Measurements from ENCODE around the gene NOP56.
"Not testable (repeated sequence)": the region's sequence is repeated elsewhere in the genome, so short reads cannot be mapped to it uniquely, and the experiment has no call there.

NOP56 gene

DNA sequence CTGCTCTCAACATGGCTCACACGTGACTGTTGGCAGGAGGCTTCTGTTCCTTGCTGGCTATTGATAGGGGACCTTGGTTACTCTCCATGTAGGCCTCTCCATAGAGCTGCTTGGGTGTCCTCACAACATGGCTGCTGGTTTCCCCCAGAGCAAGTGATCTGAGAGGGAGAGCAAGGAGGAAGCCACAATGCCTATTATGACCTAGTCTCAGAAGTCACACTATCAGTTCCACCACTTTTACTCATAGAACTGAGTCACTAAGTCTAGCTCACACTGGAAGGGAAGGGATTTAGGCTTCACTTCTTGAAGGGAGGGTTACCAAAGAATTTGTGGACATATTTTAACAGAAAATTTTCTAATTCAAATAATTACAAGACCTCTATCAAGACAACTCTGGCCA, 8.7 kb upstream of the NOP56 start:
- no peak for DNase-seq (ENCODE audit: low read depth in 2 of 2)

DNA sequence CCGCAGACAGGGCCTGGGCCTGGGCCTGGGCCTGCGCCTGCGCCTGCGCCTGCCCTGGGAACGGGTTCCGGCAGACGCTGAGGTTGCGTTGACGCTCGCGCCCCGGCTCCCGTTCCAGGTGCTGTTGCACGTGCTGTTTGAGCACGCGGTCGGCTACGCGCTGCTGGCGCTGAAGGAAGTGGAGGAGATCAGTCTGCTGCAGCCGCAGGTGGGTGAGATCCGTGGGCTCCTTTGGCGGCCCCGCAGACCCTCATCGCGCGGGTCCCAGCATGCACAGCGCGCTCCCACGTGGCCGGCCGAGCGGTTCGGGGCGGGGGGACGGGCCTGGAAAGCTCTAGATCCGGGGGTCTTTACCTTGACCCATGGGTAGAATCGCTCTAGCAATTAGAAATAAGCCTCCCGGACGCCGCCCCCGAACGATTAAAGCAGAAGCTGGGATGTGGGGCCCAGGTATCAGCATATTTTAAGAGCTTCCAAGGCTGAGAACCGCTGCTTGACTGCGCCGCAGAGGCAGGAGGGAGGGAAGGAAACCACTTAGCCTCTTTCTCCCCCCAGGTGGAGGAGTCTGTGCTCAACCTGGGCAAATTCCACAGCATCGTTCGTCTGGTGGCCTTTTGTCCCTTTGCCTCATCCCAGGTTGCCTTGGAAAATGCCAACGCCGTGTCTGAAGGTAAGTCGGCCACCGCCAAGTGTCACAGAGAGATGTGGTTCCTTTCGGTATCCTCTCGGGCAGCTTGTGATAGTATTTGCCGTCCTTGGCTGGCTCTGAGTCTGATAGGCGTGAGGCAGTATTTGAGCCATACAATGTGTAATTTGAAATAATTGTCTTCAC, 508 bp downstream of the NOP56 start:
- DNase-seq (ENCODE audit: low read depth in 2 of 2): peak in 1 of 2 donors; percentile 29

DNA sequence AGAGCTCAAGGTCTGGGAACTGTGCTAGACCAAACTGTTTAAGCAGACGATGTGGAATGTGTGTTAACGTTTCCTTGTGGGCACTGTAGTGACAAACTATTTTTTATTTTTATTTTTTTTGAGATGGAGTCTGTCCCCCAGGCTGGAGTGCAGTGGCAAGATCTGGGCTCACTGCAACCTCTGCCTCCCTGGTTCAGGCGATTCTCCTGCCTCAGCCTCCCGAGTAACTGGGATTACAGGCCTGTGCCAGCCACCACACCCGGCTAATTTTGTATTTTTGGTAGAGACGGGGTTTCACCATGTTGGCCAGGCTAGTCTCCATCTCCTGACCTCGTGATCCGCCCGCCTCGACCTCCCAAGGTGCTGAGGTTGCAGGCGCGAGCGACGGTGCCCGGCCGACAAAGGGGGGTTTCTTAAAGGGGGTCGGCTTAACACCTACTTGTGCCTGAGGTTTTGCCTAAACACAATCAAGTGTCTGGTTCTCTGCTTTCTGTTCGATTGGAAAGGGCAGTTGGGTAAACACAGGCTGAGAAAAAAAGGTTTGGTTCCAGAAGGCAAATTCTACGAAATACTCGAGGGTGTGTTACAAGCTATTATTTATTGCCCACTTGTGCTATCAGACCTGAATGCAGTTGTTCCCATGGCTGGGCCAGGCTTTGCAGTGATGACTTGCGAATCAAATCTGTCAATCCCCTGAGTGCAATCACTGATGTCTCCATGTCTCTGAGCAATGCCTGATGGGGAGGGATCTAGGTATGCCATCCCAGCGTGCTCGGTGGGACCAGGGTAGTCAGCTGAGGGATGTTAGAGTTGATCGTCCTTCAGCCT, 1.3 kb downstream of the NOP56 start:
- no peak for DNase-seq (ENCODE audit: low read depth in 2 of 2)

DNA sequence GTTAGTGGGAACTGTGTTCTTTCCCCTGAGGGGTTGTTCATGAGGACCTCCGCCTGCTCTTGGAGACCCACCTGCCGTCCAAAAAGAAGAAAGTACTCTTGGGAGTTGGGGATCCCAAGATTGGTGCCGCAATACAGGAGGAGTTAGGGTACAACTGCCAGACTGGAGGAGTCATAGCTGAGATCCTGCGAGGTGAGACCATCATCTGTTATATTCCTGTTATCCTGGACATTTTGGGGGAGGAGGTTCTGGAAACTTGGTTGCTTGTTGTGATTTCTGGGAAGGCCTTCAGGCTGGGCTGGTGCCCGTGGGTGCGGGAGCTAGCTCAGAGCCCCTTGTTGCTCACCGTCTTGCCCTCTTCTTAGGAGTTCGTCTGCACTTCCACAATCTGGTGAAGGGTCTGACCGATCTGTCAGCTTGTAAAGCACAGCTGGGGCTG, 2.0 kb downstream of the NOP56 start:
- no peak for DNase-seq (ENCODE audit: low read depth in 2 of 2)

DNA sequence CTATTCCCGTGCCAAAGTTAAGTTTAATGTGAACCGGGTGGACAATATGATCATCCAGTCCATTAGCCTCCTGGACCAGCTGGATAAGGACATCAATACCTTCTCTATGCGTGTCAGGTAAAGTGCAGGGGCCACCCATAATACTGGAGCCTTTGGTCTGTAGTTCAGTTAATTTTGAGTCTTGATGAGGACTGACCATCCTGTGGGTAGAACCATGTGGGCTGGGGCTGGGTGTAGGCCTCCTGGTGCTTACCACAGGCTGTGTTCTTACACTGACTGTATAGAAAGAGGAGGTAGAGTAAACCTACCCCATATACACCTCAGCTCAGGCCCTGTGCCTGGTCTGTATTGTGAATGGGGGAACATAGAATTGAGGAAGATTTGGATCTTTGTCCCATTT, 2.4 kb downstream of the NOP56 start:
- DNase-seq (ENCODE audit: low read depth in 2 of 2): no peak

DNA sequence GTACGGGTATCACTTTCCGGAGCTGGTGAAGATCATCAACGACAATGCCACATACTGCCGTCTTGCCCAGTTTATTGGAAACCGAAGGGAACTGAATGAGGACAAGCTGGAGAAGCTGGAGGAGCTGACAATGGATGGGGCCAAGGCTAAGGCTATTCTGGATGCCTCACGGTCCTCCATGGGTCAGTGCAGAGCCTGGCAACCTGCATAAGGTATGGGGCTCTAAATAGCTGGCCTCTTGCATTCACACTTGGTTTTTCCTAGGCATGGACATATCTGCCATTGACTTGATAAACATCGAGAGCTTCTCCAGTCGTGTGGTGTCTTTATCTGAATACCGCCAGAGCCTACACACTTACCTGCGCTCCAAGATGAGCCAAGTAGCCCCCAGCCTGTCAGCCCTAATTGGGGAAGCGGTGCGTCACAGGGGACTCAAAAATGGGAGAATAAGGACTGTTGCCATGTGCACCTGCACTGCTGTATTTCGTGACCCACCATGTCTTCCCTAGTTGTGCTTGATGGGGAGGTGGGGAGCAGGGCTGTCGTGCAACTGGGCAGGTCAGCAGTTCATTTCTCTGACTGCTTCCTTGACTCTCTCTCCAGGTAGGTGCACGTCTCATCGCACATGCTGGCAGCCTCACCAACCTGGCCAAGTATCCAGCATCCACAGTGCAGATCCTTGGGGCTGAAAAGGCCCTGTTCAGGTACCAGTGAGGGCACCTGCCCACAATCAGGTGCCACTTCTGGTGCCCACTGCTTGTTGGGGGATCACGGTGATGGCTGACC, 3.1 kb downstream of the NOP56 start:
- no peak for DNase-seq (ENCODE audit: low read depth in 2 of 2)

DNA sequence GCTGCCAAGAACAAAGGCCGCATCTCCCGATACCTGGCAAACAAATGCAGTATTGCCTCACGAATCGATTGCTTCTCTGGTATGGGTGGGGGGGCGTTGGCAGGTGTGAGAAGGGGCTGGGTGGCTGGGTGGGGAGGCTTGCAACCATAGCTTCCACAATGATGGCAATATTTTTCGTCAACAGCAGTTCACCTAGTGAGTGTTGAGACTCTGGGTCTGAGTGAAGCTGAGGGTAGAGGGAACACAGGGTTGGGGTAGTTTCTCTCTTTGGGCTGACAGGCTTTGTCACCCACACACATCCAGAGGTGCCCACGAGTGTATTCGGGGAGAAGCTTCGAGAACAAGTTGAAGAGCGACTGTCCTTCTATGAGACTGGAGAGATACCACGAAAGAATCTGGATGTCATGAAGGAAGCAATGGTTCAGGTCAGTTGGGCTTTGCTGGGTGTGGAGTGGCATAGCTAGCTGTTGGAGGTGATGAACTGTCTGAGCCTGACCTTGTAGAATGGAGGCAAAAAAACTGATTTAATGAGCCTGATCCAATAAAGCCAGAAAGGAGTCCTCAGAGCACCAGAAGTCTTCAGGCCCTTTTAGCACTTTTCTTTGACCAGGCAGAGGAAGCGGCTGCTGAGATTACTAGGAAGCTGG, 4.2 kb downstream of the NOP56 start:
- DNase-seq (ENCODE audit: low read depth in 2 of 2): no peak

DNA sequence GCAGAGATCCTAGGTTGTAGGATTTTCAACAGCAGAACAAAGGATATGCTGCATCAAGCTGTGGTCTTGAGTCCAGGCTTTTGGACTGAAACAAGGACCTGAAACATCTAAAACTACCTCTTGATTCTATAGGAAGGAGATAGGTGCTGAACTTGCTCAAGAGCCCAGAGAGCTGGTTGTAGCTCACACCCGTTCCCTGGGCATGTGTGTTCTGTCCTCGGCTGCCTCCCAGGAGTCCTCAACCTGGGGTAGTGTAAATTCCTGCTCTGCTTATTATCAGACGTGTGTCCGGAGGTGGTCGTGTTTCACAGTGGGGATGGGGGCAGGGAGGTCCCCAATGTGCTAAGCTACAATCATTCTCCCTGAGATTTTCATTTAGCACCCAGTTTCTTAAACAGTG, 4.8 kb downstream of the NOP56 start:
- DNase-seq (ENCODE audit: low read depth in 2 of 2): no peak

DNA sequence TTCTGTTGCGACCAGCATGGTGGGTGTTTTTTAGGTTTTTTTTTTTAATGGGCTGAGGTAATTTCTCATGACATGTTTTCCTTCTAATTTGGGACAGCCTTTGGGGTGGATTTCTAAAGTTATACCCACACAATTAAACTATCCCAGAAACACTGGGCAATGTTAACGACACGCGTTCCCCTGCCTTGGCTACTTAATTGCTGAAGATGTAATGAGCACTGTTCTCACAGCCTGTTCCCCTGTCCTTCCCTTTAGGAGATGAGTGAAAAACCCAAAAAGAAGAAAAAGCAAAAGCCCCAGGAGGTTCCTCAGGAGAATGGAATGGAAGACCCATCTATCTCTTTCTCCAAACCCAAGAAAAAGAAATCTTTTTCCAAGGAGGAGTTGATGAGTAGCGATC, 5.2 kb downstream of the NOP56 start:
- no peak for DNase-seq (ENCODE audit: low read depth in 2 of 2)

DNA sequence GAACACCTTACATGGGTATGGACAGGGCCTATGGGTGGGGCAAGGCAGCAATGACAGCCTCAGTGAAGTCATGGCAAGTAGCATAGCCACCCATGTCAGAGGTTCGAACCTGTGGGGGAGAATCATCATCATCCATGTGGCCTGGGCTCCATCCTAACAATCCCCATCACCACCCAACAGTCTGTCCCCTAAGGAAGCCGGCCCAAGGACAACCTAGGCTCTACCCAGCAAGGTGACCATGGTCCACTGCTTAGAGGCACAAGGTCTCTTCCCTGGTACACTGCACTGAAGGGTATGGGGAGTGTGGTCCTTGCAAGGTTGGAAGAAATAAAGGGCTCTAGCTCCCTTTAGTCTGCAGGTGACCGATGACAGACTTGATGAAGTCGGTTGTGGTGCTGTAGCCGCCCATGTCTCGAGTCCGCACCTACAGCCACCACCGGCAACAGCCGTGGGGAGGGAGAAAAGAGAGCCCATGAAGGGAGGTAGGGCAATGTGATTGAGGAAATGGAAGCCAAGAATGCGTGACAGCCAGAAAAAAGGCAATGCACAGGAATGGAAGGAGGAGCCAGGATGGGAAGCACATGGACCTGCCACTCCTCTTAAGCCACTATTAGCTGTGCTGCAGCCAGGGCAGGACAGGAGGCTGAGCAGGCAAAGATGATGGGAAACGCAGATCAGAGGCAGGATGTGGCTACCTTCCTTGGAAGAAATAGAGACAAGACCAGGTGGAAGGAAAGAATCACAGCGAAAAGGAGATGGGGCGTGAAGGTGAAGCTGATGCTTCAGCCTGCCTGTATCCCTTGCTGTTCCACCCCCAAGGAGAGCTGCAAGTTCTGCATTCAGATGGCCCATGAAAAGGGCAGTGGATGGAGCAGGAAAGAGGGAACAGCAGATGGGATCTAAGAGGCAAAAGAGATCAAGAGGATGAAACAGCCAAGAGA, 6.3 kb downstream of the NOP56 start:
- no peak for DNase-seq (ENCODE audit: low read depth in 2 of 2)

DNA sequence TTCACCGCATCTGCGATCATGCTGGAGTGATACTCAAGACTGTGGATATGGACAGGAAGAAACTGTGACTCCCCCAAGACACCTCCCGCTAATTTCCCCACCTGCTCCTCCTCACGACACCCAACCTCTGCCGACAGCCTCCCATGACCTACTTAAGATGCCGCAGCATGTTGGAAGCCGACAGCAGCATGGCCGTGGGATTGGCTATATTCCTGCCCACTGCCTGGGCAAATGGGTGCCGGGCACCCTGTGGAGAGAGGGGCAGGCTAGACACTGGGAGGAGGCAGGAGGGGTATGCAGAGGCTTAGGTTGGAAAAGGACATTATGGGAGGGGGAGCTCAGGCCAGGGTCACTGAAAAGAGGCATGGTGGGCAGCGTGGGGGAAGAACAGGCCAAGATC, 7.1 kb downstream of the NOP56 start:
- DNase-seq (ENCODE audit: low read depth in 2 of 2): no peak

DNA sequence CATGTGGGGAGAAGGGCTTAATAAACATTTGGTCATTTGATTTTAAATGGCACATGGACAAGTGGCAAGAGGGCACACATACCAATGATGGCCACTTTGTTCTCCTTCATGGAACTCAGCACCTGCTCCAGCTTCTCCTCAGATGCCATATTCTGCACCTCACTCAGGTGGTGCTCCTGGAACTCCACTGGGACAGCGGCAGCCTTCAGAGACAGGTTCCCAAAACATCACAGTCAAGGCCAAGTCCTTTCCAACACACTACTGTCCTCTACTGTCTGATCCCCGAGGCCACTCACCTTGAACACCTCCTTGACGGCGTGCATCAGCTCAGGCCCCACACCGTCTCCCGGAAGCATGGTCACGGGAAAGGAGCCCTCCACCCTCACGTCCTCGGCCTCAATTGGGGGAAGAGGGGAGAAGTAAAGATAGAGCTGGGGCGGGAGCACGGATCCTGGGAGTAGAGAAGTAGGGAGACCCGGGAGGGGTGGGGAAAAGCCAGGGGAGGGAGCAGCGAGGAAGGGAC, 11.0 kb downstream of the NOP56 start:
- DNase-seq (ENCODE audit: low read depth in 2 of 2): no peak

DNA sequence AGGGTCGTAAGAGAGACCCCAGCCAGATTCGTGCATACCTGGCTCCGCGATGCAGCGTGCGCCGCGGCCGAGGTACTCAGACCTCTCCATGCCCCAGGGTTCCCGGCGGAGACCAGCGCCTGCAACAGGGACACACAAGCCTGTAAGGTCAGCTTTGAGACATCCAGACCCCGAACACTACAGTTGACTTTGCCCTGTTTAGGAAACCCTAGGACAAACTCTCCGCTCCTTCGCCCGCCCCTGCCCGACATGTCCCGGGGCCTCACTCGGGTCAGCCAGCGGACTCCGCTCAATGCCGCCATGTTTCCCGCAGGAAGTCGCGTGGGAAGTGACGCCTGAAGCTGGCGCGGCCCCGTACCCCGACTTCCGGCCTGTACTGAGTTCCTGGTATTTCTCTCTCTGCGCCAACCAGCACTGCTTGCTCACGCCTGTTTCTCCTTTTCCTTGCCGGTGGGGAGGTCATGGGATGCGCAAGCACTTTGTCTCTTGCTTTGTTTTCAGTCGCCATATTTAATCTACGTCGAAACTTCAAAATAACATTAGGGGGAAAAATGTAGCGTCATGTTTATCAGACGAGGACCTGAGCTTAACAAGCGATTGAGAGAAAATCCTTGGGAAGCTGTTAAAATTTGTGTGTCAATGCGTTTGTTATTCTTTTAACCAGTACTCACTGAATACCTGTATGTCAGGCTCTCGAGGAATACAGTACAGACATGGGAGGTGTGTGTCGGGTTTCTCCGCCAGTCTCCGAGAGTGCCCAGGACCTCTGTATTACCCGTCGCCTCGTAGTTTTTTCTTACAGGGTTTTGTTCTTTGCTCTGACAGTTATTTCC, 11.7 kb downstream of the NOP56 start, which contains the start of gene IDH3B:
Gene IDH3B, minus strand, starts transcription at position 330 of the 833 bp plus-strand sequence. Its CDS starts 28 bp downstream, at position 302.
- DNase-seq (ENCODE audit: low read depth in 2 of 2): peak; percentile 80 to 86

DNA sequence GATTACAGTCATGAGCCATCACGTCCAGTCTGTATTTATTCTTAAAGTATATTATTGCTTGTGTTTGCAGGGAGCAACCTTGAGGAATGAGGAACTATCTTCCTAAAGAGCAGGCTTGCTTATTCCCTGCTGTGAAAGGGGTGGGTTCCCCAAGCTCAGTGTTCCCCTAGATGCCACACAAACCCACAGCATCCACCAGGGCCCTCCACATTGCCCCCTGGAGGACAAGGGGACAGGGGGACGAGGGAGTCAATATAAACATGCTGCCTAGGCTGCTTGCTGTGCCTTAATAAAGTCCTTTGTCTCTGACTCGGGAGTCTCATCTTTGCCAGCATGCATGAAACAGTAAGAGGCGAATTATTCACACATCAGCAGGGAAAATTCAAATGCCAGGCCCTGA, 19.5 kb downstream of the NOP56 start:
- DNase-seq (ENCODE audit: low read depth in 2 of 2): no peak

DNA sequence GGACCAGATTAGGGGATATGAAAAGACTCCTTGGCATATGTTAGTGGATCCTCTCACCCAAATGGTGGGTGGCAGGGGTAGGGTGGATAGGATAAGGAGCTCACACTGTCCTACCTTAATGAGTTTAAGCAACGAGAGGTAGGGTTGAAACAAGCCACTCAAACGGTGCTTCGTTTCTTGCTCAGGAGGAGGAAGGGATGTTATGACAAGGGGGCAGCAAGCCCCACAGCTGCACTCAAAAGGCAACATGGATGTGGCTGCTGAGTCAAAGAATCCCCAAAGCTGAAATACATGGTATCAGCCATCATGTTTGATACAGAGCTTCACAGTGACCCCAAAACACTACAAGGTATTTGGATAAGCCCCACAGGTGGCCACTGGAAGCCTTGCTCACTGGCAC, 20.0 kb downstream of the NOP56 start:
- no peak for DNase-seq (ENCODE audit: low read depth in 2 of 2)

DNA sequence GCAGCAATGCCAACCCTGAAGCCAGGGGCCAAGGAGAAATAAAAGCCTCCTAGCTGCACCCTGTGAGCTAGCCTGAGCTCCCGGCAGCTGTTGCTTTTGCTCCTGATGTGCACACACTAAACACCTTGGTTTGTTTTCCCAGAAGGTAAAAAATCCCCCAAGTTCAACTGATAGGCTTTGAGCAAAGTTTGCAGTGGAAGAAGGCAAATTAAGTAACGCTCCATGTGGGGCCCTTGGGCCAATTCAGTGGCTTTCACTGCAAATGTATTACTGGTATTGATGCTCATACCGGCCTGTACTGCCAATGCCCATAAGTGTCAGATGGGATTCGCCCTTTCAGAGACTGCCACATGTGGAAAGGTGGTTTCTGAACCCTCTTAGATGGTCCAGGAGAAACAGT, 21.0 kb downstream of the NOP56 start:
- DNase-seq (ENCODE audit: low read depth in 2 of 2): no peak

DNA sequence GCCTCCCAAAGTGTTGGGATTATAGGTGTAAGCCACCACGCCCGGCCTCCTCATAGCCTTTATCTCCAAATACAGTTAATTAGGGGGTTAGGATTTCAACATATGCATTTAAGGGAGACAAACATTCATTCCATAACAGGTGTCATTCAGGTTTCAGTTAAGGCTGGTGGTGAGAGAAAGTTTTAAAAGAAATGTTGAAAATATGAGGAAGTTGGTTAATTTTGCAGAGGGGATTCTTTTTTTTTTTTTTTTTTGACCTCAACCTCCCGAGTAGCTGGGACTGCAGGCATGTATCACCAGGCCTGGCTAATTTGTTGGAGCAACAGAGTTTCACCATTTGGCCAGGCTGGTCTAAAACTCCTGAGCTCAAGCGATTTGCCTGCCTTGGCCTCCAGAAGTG, 27.6 kb downstream of the NOP56 start:
- no peak for DNase-seq (ENCODE audit: low read depth in 2 of 2)

DNA sequence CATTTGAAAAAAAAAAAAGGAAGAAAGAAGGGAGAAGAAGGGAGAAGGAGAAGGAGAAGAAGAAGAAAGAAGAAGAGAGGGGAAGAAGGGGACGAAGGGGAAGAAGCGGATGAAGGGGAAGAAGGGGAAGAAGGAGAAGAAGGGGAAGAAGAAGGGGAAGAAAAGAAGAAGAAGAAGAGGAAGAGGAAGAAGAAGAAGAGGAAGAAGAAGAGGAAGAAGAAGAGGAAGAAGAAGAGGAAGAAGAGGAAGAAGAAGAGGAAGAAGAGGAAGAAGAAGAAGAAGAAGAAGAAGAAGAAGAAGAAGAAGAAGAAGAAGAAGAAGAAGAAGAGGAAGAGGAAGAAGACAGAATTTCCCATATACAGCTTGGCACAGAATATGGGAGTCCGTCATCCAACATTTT, 29.6 kb downstream of the NOP56 start:
- not testable (repeated sequence) for DNase-seq (ENCODE audit: low read depth in 2 of 2)

DNA sequence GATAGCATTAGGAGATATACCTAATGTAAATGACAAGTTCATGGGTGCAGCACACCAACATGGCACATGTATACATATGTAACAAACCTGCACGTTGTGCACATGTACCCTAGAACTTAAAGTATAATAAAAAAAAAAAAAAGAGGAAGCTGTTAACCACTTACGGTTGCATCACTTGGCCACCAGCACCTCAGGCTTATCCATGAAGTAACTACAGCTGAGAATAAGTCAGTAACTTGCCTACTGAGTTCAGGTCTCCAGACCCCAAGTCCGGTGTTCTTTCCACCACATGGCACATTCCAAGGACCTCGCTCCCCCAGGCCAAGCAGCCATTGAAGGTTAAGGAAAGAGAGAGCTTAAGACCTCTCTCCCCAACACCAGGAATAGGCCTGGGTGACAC, 32.4 kb downstream of the NOP56 start:
- DNase-seq (ENCODE audit: low read depth in 2 of 2): not testable (repeated sequence)

Measured in stimulated activated CD8-positive, alpha-beta memory T cell treated with anti-CD3 and anti-CD28 coated beads, Interleukin-15, amount 100 ng/mL, for 4 hours (primary cell).